Transverse colon (tissue), 3 donors: ENCODE measurements around the gene AADAT.

Experiments used
- CTCF ChIP-seq, 5 experiments: fragments of 200-600 bp in 3 of 5; fragments of 450-650 bp in 2 of 5; sonication (generic) in 3 of 5; IDR thresholded peaks; 1 replicate in 2 of 5; 2 replicates in 3 of 5; pipeline ENCODE4 v1.5.1; 2016 to 2017; ENCODE audit warnings: antibody characterized with exemption in 5 of 5, inconsistent platforms in 3 of 5, mild to moderate bottlenecking in 2 of 5, moderate library complexity in 1 of 5
- POLR2A ChIP-seq: fragments of 450-650 bp; IDR thresholded peaks from one replicate; pipeline ENCODE4 v1.6.1; 2016; ENCODE audit warnings: antibody characterized with exemption, mild to moderate bottlenecking, moderate library complexity

DNA sequence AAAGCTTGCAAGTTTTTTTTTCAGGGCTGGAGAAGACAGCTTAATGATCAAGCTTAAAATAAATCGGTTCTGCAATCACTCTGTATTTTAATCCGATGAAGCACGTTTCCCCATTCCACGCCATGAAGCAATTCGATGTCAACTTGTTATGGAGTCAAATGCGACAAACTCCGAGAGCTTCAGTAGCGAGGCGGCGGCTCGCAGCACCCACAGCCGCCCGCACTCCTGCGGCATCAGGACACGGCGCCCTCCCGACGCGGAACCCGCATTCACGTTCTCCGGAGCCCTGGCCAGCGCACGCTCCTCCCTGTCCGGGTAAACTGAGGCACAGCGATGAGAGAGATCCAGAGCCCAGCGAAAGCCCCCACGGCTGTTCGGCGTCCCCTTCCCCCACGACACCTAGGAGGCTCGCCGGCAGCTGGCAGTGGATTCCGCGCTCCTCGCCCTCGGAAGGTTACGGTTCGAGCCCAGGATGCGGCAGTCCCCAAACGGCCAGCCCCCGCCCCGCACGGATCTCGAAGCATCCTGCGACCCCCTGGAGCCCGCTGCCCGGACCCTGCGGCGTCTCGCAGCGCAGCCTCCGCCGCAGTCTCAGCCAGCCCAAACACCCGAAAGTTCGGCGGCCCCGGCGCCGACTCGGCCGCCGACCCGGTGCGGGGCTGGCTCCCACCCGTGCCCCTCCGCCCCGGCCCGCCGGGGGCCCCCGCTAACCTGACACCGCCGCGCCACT is 64.1 kb downstream of the AADAT start:
- no peak for TF ChIP-seq CTCF (IDR thresholded peaks at IDR 0.05)
- no peak for TF ChIP-seq POLR2A
